Measurements from ENCODE around the gene MTHFD2L.

- TF ChIP-seq POLR2A (IDR thresholded peaks at IDR 0.05) (no peak), CTCF (IDR thresholded peaks at IDR 0.05) (no peak)
Measured at GRCh38 chr4:74205559-74205958, 47.6 kb downstream of the MTHFD2L start.
